Endothelial cell of umbilical vein (primary cell): ENCODE results near the gene IQCN. TPM values are rescaled to one million over a fixed set of nuclear protein-coding genes. Genes with fewer than 3 reads are reported as not detected.

ENCODE experiments used
- BruUV-seq: library from RNA; stranded (reverse); fragments of 400-500 nt; replicated peaks from 2 replicates; lab custom pipeline; 2021; lab: Mats Ljungman, UMichigan
- CTCF ChIA-PET: fragments of 300-600, 350-600 bp; sonication (Branson Sonifier 250); formaldehyde crosslinking; loops from one replicate; lab custom pipeline; 2021; ENCODE audit warnings: antibody characterized with exemption, inconsistent platforms; lab: Charles Lee
- POLR2A ChIA-PET: fragments of 300-600, 350-600 bp; sonication (Branson Sonifier 250); formaldehyde crosslinking; loops from one replicate; lab custom pipeline; 2021; ENCODE audit warnings: antibody characterized with exemption, inconsistent platforms; lab: Charles Lee
- DNase-seq: peaks from one replicate; pipeline ENCODE4 v3.0.0-alpha.2; 2011; ENCODE audit warnings: low read depth, low spot score
- FAIRE-seq: peaks from 2 replicates; lab custom pipeline; 2011; peaks lifted over from hg19 to GRCh38; lab: Jason Lieb, UNC
- H2AFZ ChIP-seq: 2 replicates; pipeline ENCODE4 v1.6.0; 2012; ENCODE audit warnings: low read depth, low read length, control low read depth, inconsistent platforms
- H3K27ac ChIP-seq: 2 replicates; pipeline ENCODE4 v1.5.1; 2011; ENCODE audit warnings: low read depth, mild to moderate bottlenecking, control low read depth, low read length, moderate library complexity; ENCODE audit not compliant: insufficient read depth
- H3K27me3 ChIP-seq, 2 experiments: 2 replicates each; pipeline versions ENCODE4 v1.6.0 to v1.6.1; 2011; ENCODE audit warnings: low read length in 2 of 2, mixed read lengths in 1 of 2; ENCODE audit not compliant: control insufficient read depth in 2 of 2, insufficient read depth in 2 of 2
- H3K36me3 ChIP-seq, 2 experiments: 2 replicates in 1 of 2; 3 replicates in 1 of 2; pipeline ENCODE4 v1.5.1; 2011; ENCODE audit warnings: low read length in 2 of 2, mild to moderate bottlenecking in 1 of 2, moderate library complexity in 1 of 2; ENCODE audit not compliant: control insufficient read depth in 2 of 2, insufficient read depth in 2 of 2; ENCODE audit errors: extremely low read depth in 1 of 2
- H3K4me1 ChIP-seq: 3 replicates; pipeline ENCODE4 v1.5.1; 2011; ENCODE audit warnings: mild to moderate bottlenecking, low read length; ENCODE audit not compliant: control insufficient read depth, insufficient read depth; ENCODE audit errors: extremely low read depth
- H3K4me2 ChIP-seq: 2 replicates; pipeline ENCODE4 v1.6.1; 2011; ENCODE audit warnings: low read length, control low read depth, mixed read lengths; ENCODE audit not compliant: insufficient read depth
- H3K4me3 ChIP-seq, 3 experiments: fragments of 200-600 bp in 1 of 3; sonication (generic), shearing (Covaris generic) in 1 of 3; replicated peaks in 1 of 3; 2 replicates each; pipeline ENCODE4 v1.5.1; 2011 to 2016; ENCODE audit warnings: control low read depth in 3 of 3, low read length in 3 of 3, mild to moderate bottlenecking in 2 of 3, inconsistent platforms in 1 of 3, low read depth in 1 of 3, moderate library complexity in 1 of 3; ENCODE audit not compliant: insufficient read depth in 1 of 3
- H3K79me2 ChIP-seq: 2 replicates; pipeline ENCODE4 v1.6.0; 2012; ENCODE audit warnings: low read length, inconsistent platforms; ENCODE audit not compliant: control insufficient read depth, insufficient read depth
- H3K9ac ChIP-seq: replicated peaks from 2 replicates; pipeline ENCODE3; 2011; ENCODE audit warnings: low read length, control low read depth; ENCODE audit not compliant: insufficient read depth; ENCODE audit errors: extremely low read depth
- H3K9me1 ChIP-seq: replicated peaks from 3 replicates; pipeline ENCODE4 v1.6.0; 2011; ENCODE audit warnings: mild to moderate bottlenecking, low read length; ENCODE audit not compliant: control insufficient read depth, insufficient read depth; ENCODE audit errors: extremely low read depth
- H3K9me3 ChIP-seq: replicated peaks from 2 replicates; pipeline ENCODE4 v1.5.1; 2012; ENCODE audit warnings: low read length, inconsistent platforms; ENCODE audit not compliant: control insufficient read depth, insufficient read depth
- H4K20me1 ChIP-seq: replicated peaks from 2 replicates; pipeline ENCODE3; 2011; ENCODE audit warnings: mild to moderate bottlenecking, low read length; ENCODE audit not compliant: control insufficient read depth, insufficient read depth; ENCODE audit errors: extremely low read depth
- CTCF ChIP-seq, 2 donors: IDR thresholded peaks; 1 replicate in 1 of 2; 2 replicates in 1 of 2; pipeline ENCODE4 v1.5.1; 2011; ENCODE audit warnings: low read length in 2 of 2, mild to moderate bottlenecking in 2 of 2, moderate library complexity in 2 of 2, control low read depth in 1 of 2, inconsistent platforms in 1 of 2, low read depth in 1 of 2; ENCODE audit not compliant: insufficient read depth in 1 of 2; ENCODE audit errors: extremely low read depth in 1 of 2
- EZH2 ChIP-seq: IDR thresholded peaks from 2 replicates; pipeline ENCODE4 v1.6.1; 2012; ENCODE audit warnings: borderline replicate concordance, low read depth, mild to moderate bottlenecking, moderate library complexity, low read length, inconsistent platforms; ENCODE audit not compliant: severe bottlenecking
- FOS ChIP-seq: IDR thresholded peaks from 2 replicates; pipeline ENCODE4 v1.6.1; 2011; ENCODE audit warnings: mild to moderate bottlenecking, low read length, moderate library complexity, borderline replicate concordance; ENCODE audit not compliant: insufficient read depth
- GATA2 ChIP-seq: IDR thresholded peaks from 2 replicates; pipeline ENCODE4 v1.7.0; 2011; ENCODE audit warnings: low read depth, mild to moderate bottlenecking, moderate library complexity, mixed read lengths, low read length; ENCODE audit not compliant: insufficient read length, insufficient read depth
- JUN ChIP-seq: IDR thresholded peaks from 2 replicates; pipeline ENCODE4 v1.6.1; 2011; ENCODE audit warnings: borderline replicate concordance, low read depth; ENCODE audit not compliant: insufficient read length, insufficient read depth
- MAX ChIP-seq: IDR thresholded peaks from 2 replicates; pipeline ENCODE4 v1.6.1; 2011; ENCODE audit not compliant: insufficient read depth, insufficient read length
- MYC ChIP-seq: IDR thresholded peaks from one replicate; pipeline ENCODE4 v1.6.1; 2011; ENCODE audit warnings: mild to moderate bottlenecking, low read depth, low read length
- POLR2A ChIP-seq: IDR thresholded peaks from 2 replicates; pipeline ENCODE4 v1.6.1; 2012; ENCODE audit warnings: low read depth, mild to moderate bottlenecking, control low read depth, low read length
- POLR2AphosphoS5 ChIP-seq: IDR thresholded peaks from 2 replicates; pipeline ENCODE4 v1.6.1; 2012; ENCODE audit warnings: low read depth, mild to moderate bottlenecking, control low read depth, low read length, moderate library complexity; ENCODE audit not compliant: insufficient read depth
- dilution Hi-C: fragments of 300-500 bp; cut with MboI; formaldehyde crosslinking; loops from one replicate; pipeline ENCODE4 v1.15.0; 2019; ENCODE audit warnings: low sequenced_read_pairs; ENCODE audit not compliant: extremely low pct_ligation_motif_present
- intact Hi-C: fragments of 100-400 bp; cut with micrococcal nuclease; formaldehyde crosslinking; loops from one replicate; pipeline ENCODE4 v1.10.0; 2022
- polyA plus RNA-seq, 4 experiments: library from polyadenylated mRNA; depleted of rRNA in 3 of 4; stranded (reverse) in 3 of 4; unstranded in 1 of 4; fragments of >200 nt; gene quantifications; 2 replicates each; pipeline versions ENCODE4 v1.2.1 to v1.2.3, GENCODE V29; 2011 to 2012; ENCODE audit warnings: missing spikeins in 1 of 4
- total RNA-seq: library from RNA; stranded (reverse); gene quantifications from 2 replicates; pipeline ENCODE4 v1.2.3, GENCODE V29; 2021

IQCN gene
- total and polyA plus RNA-seq, 2 donors (not counting 3 experiments of a cell fraction or from before 2014, with no cell fraction given) = 1.5 to 3.0 TPM

GRCh38 chr19:18312092-18312534 is 37.9 kb upstream of the IQCN start:
- Histone ChIP-seq H3K27me3 (no peaks in the 10 kb centered on the region), H3K36me3 (peaks cover 0 to 15% of the 10 kb centered on the region in 2 experiments), H2AFZ (no peak overlapping the region), H3K4me3 (no peak overlapping the region), H3K79me2 (no peaks in the 10 kb centered on the region), H3K9ac (no peak overlapping the region), H3K9me3 (no peaks in the 10 kb centered on the region), H3K4me2 (no peak overlapping the region), H3K9me1 (no peaks in the 10 kb centered on the region), H3K27ac (no peak overlapping the region), H3K4me1 (no peaks in the 10 kb centered on the region), H4K20me1 (no peaks in the 10 kb centered on the region)
- intact Hi-C loops = no loop called here
- DNase-seq = no peak
- no TSS peak for BruUV-seq
- ChIA-PET POLR2A (interaction anchor here (1.5 kb wide), 1 partner anchor 32 kb away, joined by 14 read pairs; no protein-coding TSS in a partner anchor), CTCF (interaction anchor here (1.5 kb wide), 1 partner anchor 10 kb away, joined by 3 read pairs; the partner anchor contains the start of gene LSM4)
- dilution Hi-C loops = no loop called here
- TF ChIP-seq CTCF (IDR thresholded peaks at IDR 0.05; ENCODE audit: extremely low read depth in 1 of 2, insufficient read depth in 1 of 2, low read depth in 1 of 2, low read length in 2 of 2) (no peak), POLR2A (no peak), GATA2 (no peak), JUN (no peak)
- no peak for FAIRE-seq

- Histone ChIP-seq H3K4me1 (no peaks in the 10 kb centered on the region), H3K36me3 (peaks cover 0 to 15% of the 10 kb centered on the region in 2 experiments), H3K9me3 (no peaks in the 10 kb centered on the region), H2AFZ (no peak overlapping the region), H4K20me1 (no peaks in the 10 kb centered on the region), H3K4me2 (no peak overlapping the region), H3K4me3 (no peak overlapping the region), H3K9ac (no peak overlapping the region), H3K79me2 (no peaks in the 10 kb centered on the region), H3K9me1 (no peaks in the 10 kb centered on the region), H3K27me3 (no peaks in the 10 kb centered on the region), H3K27ac (no peak overlapping the region)
- FAIRE-seq (no peak), DNase-seq (no peak)
- ChIA-PET CTCF (no interaction called here), POLR2A (no interaction called here)
- BruUV-seq = no TSS peak
- intact Hi-C loops (no loop called here), dilution Hi-C loops (no loop called here)
- TF ChIP-seq GATA2 (no peak), POLR2A (no peak), CTCF (IDR thresholded peaks at IDR 0.05; ENCODE audit: extremely low read depth in 1 of 2, insufficient read depth in 1 of 2, low read depth in 1 of 2, low read length in 2 of 2) (no peak), EZH2 (no peak), MYC (no peak), FOS (no peak), JUN (no peak), POLR2AphosphoS5 (no peak), MAX (no peak)
These were observed 37.3 kb upstream of the IQCN start for GRCh38 chr19:18311502-18312091.
